ENCODE data around the gene PLAC8L1. TPM values are rescaled to one million over a fixed set of nuclear protein-coding genes. Genes with fewer than 3 reads are reported as not detected.

PLAC8L1 gene
- total RNA-seq, 2 experiments from 2014 or later, result 0.42 TPM; not detected in 1

GRCh38 chr5:146076455-146076854 lies 28.9 kb downstream of the PLAC8L1 start:
- POLR2A ChIA-PET, result no interaction called here
- no peak overlapping the region for H3K27ac Mint-ChIP-seq
- H3K27me3 Mint-ChIP-seq (ENCODE audit: low read depth), result peaks cover 31% of the 10 kb centered on the region
- no peaks in the 10 kb centered on the region for H3K9me3 Mint-ChIP-seq (ENCODE audit: insufficient read depth)
- H3K36me3 Mint-ChIP-seq (ENCODE audit: low read depth), result no peaks in the 10 kb centered on the region
- ATAC-seq (no peak), DNase-seq (no peak)
- no peak overlapping the region for H3K4me3 Mint-ChIP-seq
- CTCF ChIA-PET, result no interaction called here
- H3K4me1 Mint-ChIP-seq (ENCODE audit: low read depth), result peaks cover 11% of the 10 kb centered on the region

GRCh38 chr5:146076028-146076427 lies 29.3 kb downstream of the PLAC8L1 start:
- DNase-seq, result no peak
- H3K4me3 Mint-ChIP-seq, result no peak overlapping the region
- H3K27me3 Mint-ChIP-seq (ENCODE audit: low read depth), result peaks cover 28% of the 10 kb centered on the region
- no peaks in the 10 kb centered on the region for H3K36me3 Mint-ChIP-seq (ENCODE audit: low read depth)
- CTCF ChIA-PET, result no interaction called here
- POLR2A ChIA-PET, result no interaction called here
- peaks cover 11% of the 10 kb centered on the region for H3K4me1 Mint-ChIP-seq (ENCODE audit: low read depth)
- ATAC-seq, result no peak
- H3K9me3 Mint-ChIP-seq (ENCODE audit: insufficient read depth), result no peaks in the 10 kb centered on the region
- H3K27ac Mint-ChIP-seq, result no peak overlapping the region

GRCh38 chr5:146073239-146073900 lies 32.0 kb downstream of the PLAC8L1 start:
- ATAC-seq, result no peak
- H3K27ac Mint-ChIP-seq, result no peak overlapping the region
- H3K4me3 Mint-ChIP-seq, result no peak overlapping the region
- H3K9me3 Mint-ChIP-seq (ENCODE audit: insufficient read depth), result no peaks in the 10 kb centered on the region
- no peaks in the 10 kb centered on the region for H3K36me3 Mint-ChIP-seq (ENCODE audit: low read depth)
- no peak for DNase-seq
- ChIA-PET POLR2A (no interaction called here), CTCF (no interaction called here)
- no peaks in the 10 kb centered on the region for H3K4me1 Mint-ChIP-seq (ENCODE audit: low read depth)
- peaks cover 21% of the 10 kb centered on the region for H3K27me3 Mint-ChIP-seq (ENCODE audit: low read depth)

- no peaks in the 10 kb centered on the region for H3K4me1 Mint-ChIP-seq (ENCODE audit: low read depth)
- H3K4me3 Mint-ChIP-seq, result no peak overlapping the region
- ChIA-PET POLR2A (no interaction called here), CTCF (no interaction called here)
- DNase-seq, result no peak
- H3K27me3 Mint-ChIP-seq (ENCODE audit: low read depth), result peaks cover 18% of the 10 kb centered on the region
- no peaks in the 10 kb centered on the region for H3K36me3 Mint-ChIP-seq (ENCODE audit: low read depth)
- no peak overlapping the region for H3K27ac Mint-ChIP-seq
- no peak for ATAC-seq
- no peaks in the 10 kb centered on the region for H3K9me3 Mint-ChIP-seq (ENCODE audit: insufficient read depth)
Measured at GRCh38 chr5:146072595-146072994, 32.8 kb downstream of the PLAC8L1 start.

- no peaks in the 10 kb centered on the region for H3K36me3 Mint-ChIP-seq (ENCODE audit: low read depth)
Measured at GRCh38 chr5:146071171-146071570, 34.2 kb downstream of the PLAC8L1 start.

GRCh38 chr5:146070746-146071145 lies 34.6 kb downstream of the PLAC8L1 start:
- Mint-ChIP-seq H3K4me1 (ENCODE audit: low read depth) (no peaks in the 10 kb centered on the region), H3K4me3 (no peak overlapping the region), H3K9me3 (ENCODE audit: insufficient read depth) (no peaks in the 10 kb centered on the region), H3K27me3 (ENCODE audit: low read depth) (peaks cover 8% of the 10 kb centered on the region), H3K27ac (no peak overlapping the region), H3K36me3 (ENCODE audit: low read depth) (no peaks in the 10 kb centered on the region)
- no peak for ATAC-seq
- CTCF ChIA-PET, result no interaction called here
- DNase-seq, result no peak
- POLR2A ChIA-PET, result no interaction called here

More at GRCh38 chr5:146071171-146071570, 34.2 kb downstream of the PLAC8L1 start:
- H3K9me3 Mint-ChIP-seq (ENCODE audit: insufficient read depth), result no peaks in the 10 kb centered on the region
- POLR2A ChIA-PET, result no interaction called here
- DNase-seq (no peak), ATAC-seq (no peak)
- H3K4me3 Mint-ChIP-seq, result no peak overlapping the region
- no peaks in the 10 kb centered on the region for H3K4me1 Mint-ChIP-seq (ENCODE audit: low read depth)
- peaks cover 11% of the 10 kb centered on the region for H3K27me3 Mint-ChIP-seq (ENCODE audit: low read depth)
- CTCF ChIA-PET, result no interaction called here
- H3K27ac Mint-ChIP-seq, result no peak overlapping the region

- no peak overlapping the region for H3K4me3 Mint-ChIP-seq
- ChIA-PET CTCF (no interaction called here), POLR2A (no interaction called here)
- no peaks in the 10 kb centered on the region for H3K9me3 Mint-ChIP-seq (ENCODE audit: insufficient read depth)
- H3K36me3 Mint-ChIP-seq (ENCODE audit: low read depth), result no peaks in the 10 kb centered on the region
- H3K4me1 Mint-ChIP-seq (ENCODE audit: low read depth), result no peaks in the 10 kb centered on the region
- no peak overlapping the region for H3K27ac Mint-ChIP-seq
- ATAC-seq (no peak), DNase-seq (no peak)
- H3K27me3 Mint-ChIP-seq (ENCODE audit: low read depth), result peaks cover 8% of the 10 kb centered on the region
Measured at GRCh38 chr5:146069780-146070099, 35.6 kb downstream of the PLAC8L1 start.

GRCh38 chr5:146068977-146069779 lies 36.2 kb downstream of the PLAC8L1 start:
- ATAC-seq (no peak), DNase-seq (no peak)
- H3K27ac Mint-ChIP-seq, result no peak overlapping the region
- H3K4me3 Mint-ChIP-seq, result no peak overlapping the region
- peaks cover 8% of the 10 kb centered on the region for H3K27me3 Mint-ChIP-seq (ENCODE audit: low read depth)
- no peaks in the 10 kb centered on the region for H3K4me1 Mint-ChIP-seq (ENCODE audit: low read depth)
- no peaks in the 10 kb centered on the region for H3K36me3 Mint-ChIP-seq (ENCODE audit: low read depth)
- no peaks in the 10 kb centered on the region for H3K9me3 Mint-ChIP-seq (ENCODE audit: insufficient read depth)
- CTCF ChIA-PET, result no interaction called here
- POLR2A ChIA-PET, result no interaction called here

- ChIA-PET POLR2A (interaction anchor here (0.7 kb wide), 1 partner anchor 59 kb away, joined by 3 read pairs; no protein-coding TSS in a partner anchor), CTCF (no interaction called here)
- ATAC-seq (no peak), DNase-seq (no peak)
- Mint-ChIP-seq H3K4me3 (no peak overlapping the region), H3K9me3 (ENCODE audit: insufficient read depth) (no peaks in the 10 kb centered on the region), H3K27me3 (ENCODE audit: low read depth) (peaks cover 4% of the 10 kb centered on the region), H3K4me1 (ENCODE audit: low read depth) (no peaks in the 10 kb centered on the region), H3K36me3 (ENCODE audit: low read depth) (no peaks in the 10 kb centered on the region), H3K27ac (no peak overlapping the region)
Measured at GRCh38 chr5:146068206-146068605, 37.2 kb downstream of the PLAC8L1 start.

- DNase-seq (no peak), ATAC-seq (no peak)
- Mint-ChIP-seq H3K4me3 (no peak overlapping the region), H3K4me1 (ENCODE audit: low read depth) (no peaks in the 10 kb centered on the region), H3K27me3 (ENCODE audit: low read depth) (peaks cover 4% of the 10 kb centered on the region), H3K36me3 (ENCODE audit: low read depth) (no peaks in the 10 kb centered on the region), H3K9me3 (ENCODE audit: insufficient read depth) (no peaks in the 10 kb centered on the region), H3K27ac (no peak overlapping the region)
- ChIA-PET CTCF (no interaction called here), POLR2A (no interaction called here)
Measured at GRCh38 chr5:146066968-146067367, 38.4 kb downstream of the PLAC8L1 start.

GRCh38 chr5:146060221-146060585 lies 45.2 kb downstream of the PLAC8L1 start:
- no peaks in the 10 kb centered on the region for H3K9me3 Mint-ChIP-seq (ENCODE audit: insufficient read depth)
- H3K27me3 Mint-ChIP-seq (ENCODE audit: low read depth), result peaks cover 15% of the 10 kb centered on the region
- ChIA-PET POLR2A (no interaction called here), CTCF (no interaction called here)
- H3K4me1 Mint-ChIP-seq (ENCODE audit: low read depth), result no peaks in the 10 kb centered on the region
- no peak overlapping the region for H3K4me3 Mint-ChIP-seq
- ATAC-seq, result no peak
- H3K27ac Mint-ChIP-seq, result no peak overlapping the region
- no peaks in the 10 kb centered on the region for H3K36me3 Mint-ChIP-seq (ENCODE audit: low read depth)
- DNase-seq, result no peak

GRCh38 chr5:146059460-146060220 lies 45.7 kb downstream of the PLAC8L1 start:
- CTCF ChIA-PET, result no interaction called here
- no peaks in the 10 kb centered on the region for H3K4me1 Mint-ChIP-seq (ENCODE audit: low read depth)
- no peak overlapping the region for H3K27ac Mint-ChIP-seq
- no peak overlapping the region for H3K4me3 Mint-ChIP-seq
- DNase-seq, result no peak
- no peaks in the 10 kb centered on the region for H3K36me3 Mint-ChIP-seq (ENCODE audit: low read depth)
- peaks cover 17% of the 10 kb centered on the region for H3K27me3 Mint-ChIP-seq (ENCODE audit: low read depth)
- no peaks in the 10 kb centered on the region for H3K9me3 Mint-ChIP-seq (ENCODE audit: insufficient read depth)
- ATAC-seq, result no peak
- POLR2A ChIA-PET, result no interaction called here

Data from activated CD8-positive, alpha-beta T cell treated with anti-CD3 and anti-CD28 coated beads, Interleukin-2, amount 10 ng/mL, durations not matched to agents 7 days and 5 days (primary cell).